Fibroblast of the aortic adventitia (primary cell): ENCODE data around the gene LSG1. TPM values are rescaled to one million over a fixed set of nuclear protein-coding genes. Genes with fewer than 3 reads are reported as not detected.

ENCODE experiments used
- DNase-seq: peaks from one replicate; pipeline ENCODE4 v3.0.0-alpha.2; 2010; ENCODE audit warnings: low read depth
- H3K4me3 ChIP-seq: 2 replicates; pipeline ENCODE4 v1.5.1; 2011; ENCODE audit warnings: low read depth, mild to moderate bottlenecking, control low read depth, low read length, moderate library complexity
- total RNA-seq: library from RNA; depleted of rRNA; stranded (reverse); fragments of >200 nt; gene quantifications from 2 replicates; pipeline ENCODE4 v1.2.3, GENCODE V29; 2012; ENCODE audit warnings: low replicate concordance
- TF ChIP-seq, protein P1 (sequence below): IDR thresholded peaks from 2 replicates; pipeline ENCODE4 v1.5.1; 2011; ENCODE audit warnings: mild to moderate bottlenecking, low read length, control low read depth, inconsistent platforms; ENCODE audit not compliant: insufficient read depth

Gene LSG1
- total RNA-seq, 1 donor, result 30.6 TPM

GRCh38 chr3:194713299-194714136 is 41.5 kb upstream of the LSG1 start:
- TF ChIP-seq, protein P1, sequence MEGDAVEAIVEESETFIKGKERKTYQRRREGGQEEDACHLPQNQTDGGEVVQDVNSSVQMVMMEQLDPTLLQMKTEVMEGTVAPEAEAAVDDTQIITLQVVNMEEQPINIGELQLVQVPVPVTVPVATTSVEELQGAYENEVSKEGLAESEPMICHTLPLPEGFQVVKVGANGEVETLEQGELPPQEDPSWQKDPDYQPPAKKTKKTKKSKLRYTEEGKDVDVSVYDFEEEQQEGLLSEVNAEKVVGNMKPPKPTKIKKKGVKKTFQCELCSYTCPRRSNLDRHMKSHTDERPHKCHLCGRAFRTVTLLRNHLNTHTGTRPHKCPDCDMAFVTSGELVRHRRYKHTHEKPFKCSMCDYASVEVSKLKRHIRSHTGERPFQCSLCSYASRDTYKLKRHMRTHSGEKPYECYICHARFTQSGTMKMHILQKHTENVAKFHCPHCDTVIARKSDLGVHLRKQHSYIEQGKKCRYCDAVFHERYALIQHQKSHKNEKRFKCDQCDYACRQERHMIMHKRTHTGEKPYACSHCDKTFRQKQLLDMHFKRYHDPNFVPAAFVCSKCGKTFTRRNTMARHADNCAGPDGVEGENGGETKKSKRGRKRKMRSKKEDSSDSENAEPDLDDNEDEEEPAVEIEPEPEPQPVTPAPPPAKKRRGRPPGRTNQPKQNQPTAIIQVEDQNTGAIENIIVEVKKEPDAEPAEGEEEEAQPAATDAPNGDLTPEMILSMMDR, result no peak
- no peak overlapping the region for H3K4me3 ChIP-seq
- DNase-seq, result no peak

- DNase-seq, result peak; percentile 62
- H3K4me3 ChIP-seq, result no peak overlapping the region
- TF ChIP-seq, protein P1, result no peak
Measured at GRCh38 chr3:194711913-194712312, 39.9 kb upstream of the LSG1 start.

GRCh38 chr3:194711286-194711685 is 39.3 kb upstream of the LSG1 start:
- TF ChIP-seq, protein P1, result no peak
- no peak overlapping the region for H3K4me3 ChIP-seq
- no peak for DNase-seq

DNA sequence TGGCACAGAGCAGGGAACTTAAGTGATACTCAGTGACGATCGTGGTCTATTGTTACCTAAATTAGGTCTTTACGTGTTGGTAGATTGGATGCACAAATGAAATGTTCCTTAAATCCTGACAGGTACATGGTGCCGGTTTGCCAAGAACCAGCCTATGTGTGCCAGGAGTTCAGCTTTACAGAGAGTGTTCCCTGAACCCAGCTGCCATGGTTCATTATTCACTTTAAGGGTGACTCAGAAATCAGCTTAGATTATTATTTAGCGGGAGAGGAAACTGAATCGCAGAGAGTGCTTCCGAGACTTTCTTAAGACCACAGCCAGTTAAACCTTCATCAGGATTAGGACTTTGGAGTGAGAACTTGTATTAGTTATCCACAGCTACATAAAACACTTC is 35.2 kb upstream of the LSG1 start:
- TF ChIP-seq, protein P1, result no peak

DNA sequence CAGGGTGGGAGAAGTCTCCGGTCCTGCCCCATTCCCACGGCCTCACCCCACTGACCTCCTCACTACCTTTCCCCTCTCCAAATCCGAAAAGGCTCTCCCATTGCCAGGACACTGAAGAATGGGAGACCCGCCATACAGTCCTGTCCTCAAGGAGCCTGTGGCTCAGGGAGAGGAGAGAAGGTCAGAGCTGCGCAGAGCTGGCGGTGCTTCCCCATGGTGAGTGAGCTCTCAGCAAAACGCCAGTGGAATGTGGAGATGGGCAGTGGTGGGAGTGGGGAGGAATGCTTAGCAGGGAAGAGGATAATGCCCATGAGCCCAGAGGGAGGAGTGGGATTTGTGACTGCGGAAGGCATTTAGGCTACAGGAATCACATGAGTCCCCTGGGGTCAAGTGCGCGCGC is 33.8 kb upstream of the LSG1 start:
- TF ChIP-seq, protein P1, result no peak
- no peak for DNase-seq
- no peak overlapping the region for H3K4me3 ChIP-seq

More for the DNA sequence above, 35.2 kb upstream of the LSG1 start:
- DNase-seq, result no peak
- H3K4me3 ChIP-seq, result no peak overlapping the region

GRCh38 chr3:194705227-194705626 is 33.2 kb upstream of the LSG1 start:
- no peak for DNase-seq
- no peak overlapping the region for H3K4me3 ChIP-seq
- TF ChIP-seq, protein P1, result no peak
